HG03139 (cell line): ENCODE measurements around the gene SESN1.
"Not testable (repeated sequence)": the region's sequence is repeated elsewhere in the genome, so short reads cannot be mapped to it uniquely, and the experiment has no call there.

Source experiments
- ATAC-seq: cut with Tn5 transposase; IDR thresholded peaks from one replicate; pipeline ENCODE4 v1.9.1; 2021; ENCODE audit not compliant: unreplicated experiment

The SESN1 gene

GRCh38 chr6:109002882-109003281 is 91.8 kb downstream of the SESN1 start:
- ATAC-seq: no peak

- ATAC-seq: no peak
These were observed 92.5 kb downstream of the SESN1 start for GRCh38 chr6:109002051-109002697.

DNA sequence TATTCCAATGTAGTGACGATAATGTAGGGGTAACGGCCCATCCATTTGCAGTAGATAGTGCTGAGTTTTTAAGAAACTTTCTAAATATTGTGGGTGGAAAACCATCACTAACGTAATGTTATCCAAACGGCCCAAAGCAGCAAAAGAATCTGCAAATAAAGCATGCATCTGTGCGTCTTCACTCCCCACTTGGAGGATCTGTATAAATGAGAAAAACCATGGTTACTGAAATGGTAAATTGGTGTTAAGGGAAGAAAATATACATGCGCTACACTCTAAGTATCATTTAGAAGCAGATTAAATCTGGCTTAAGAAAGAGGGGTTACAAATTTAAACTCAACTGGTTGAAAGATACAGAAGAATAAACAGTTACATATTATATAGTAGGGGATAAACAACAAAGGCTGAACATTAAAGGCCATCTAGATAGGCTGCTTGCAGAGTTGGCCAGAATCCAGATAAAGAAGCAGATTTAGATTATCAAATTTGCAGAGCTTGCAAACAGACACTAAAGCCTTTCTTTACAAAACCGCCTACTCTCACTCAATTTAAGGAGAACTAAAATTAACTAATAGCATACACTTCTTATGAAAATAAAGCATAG is 93.3 kb downstream of the SESN1 start:
- no peak for ATAC-seq

GRCh38 chr6:109000289-109000688 is 94.4 kb downstream of the SESN1 start:
- no peak for ATAC-seq

DNA sequence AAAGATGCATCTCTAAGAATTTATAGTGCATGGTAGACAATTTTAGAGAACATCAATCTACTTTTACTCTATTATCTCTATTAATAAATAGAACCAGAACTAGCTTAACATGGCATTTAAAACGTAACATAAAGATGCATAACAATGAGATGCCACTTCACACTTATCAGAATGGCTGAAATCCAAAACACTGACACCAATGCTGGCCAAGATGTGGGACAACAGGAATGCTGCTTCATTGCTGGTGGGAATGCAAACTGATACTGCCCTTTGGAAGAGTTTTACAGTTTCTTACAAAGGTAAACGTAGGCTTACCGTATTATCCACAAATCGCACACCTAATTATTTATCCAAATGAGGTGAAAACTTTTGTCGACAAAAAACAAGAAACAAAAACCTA is 95.2 kb downstream of the SESN1 start:
- no peak for ATAC-seq

- ATAC-seq: no peak
These were observed 96.2 kb downstream of the SESN1 start for GRCh38 chr6:108998485-108998884.

DNA sequence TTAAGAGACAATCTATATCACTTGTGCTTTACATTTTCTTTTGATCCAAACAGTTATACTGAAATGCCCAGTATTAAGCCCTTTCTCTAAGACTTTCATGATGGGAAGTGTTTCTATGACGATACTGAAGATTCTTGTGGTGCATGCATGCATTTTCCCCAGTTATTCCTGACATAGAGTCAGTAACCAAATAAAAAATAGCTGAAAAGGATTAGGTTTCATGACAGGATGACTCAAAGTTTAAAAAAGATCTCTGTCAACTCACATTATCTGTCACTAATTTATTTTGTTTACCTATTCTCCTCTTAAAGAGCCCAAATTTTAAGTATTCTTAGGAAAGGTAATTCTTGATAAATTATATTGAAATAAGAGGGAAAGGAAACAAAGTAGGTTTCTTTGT is 98.4 kb downstream of the SESN1 start:
- ATAC-seq: no peak

DNA sequence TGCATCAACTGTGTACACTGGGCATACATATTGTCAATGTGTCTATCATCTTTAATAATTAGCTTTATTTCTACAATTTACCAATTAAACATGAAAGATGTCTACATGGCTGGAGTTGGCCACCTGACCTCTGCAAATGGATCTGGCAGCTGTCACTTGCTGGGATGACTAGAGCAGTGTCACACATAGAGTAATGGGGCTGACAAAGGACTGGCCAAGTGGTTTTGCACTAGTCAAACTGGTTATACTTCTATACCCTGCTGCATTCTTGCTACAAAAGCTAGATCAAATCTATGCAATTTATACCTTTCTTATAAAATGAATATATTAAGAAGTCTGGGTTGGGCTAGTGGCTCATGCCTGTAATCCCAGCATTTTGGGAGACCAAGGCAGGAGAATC is 99.3 kb downstream of the SESN1 start:
- no peak for ATAC-seq

DNA sequence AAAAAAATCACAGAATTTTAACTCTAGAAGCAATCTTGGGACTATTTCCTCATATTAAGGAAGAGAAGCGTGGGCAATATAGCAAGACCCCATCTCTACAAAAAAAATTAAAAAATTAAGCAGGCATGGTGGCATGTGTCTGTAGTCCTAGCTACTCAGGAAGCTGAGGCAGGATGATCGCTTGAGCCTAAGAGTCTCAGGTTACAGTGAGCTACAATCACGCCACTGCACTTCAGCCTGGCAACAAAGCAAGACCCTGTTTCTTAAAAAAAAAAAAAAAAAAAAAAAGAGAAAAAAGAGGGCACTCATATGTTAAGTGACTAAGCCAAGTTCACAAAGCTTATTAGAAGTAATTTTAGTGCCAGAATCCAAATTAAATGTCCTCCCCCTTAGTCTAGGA is 100.8 kb downstream of the SESN1 start:
- no peak for ATAC-seq

GRCh38 chr6:108989700-108990099 is 104.9 kb downstream of the SESN1 start:
- no peak for ATAC-seq

DNA sequence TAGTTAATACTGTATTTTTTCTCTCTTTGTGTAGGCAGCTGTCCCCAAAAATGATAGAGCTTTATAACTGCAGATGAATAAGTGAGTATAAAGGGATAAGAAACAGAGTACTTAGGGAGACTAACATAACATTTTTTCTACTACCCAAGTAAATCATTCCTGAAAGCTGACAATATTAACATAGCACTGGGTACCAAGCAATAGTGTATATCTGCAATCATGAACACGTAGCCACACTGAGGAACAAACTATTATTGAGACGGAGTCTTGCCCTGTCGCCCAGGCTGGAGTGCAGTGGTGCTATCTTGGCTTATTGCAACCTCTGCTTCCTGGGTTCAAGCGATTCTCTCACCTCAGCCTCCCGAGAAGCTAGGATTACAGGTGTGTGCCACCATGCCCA is 105.9 kb downstream of the SESN1 start:
- no peak for ATAC-seq

DNA sequence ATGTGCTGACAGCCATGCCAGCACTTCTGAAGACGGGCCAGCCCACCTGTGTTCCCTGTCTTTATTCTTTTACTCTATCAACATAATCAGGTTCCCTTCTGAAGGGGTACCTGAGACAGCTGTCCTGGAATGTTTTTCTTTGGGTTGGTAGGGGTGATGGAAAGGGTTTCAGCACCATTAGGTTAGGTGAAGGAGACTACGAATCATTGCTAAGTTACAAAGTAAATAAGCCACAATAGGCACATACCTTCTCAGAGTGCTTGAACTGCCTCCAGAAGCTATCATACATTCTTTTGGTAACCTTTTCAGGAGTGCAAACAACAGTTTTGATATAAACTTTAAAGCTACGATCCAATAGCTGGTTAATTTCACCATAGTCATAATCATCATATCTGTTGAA is 106.3 kb downstream of the SESN1 start:
- ATAC-seq: no peak

- ATAC-seq: no peak
These were observed 107.5 kb downstream of the SESN1 start for GRCh38 chr6:108987156-108987555.

DNA sequence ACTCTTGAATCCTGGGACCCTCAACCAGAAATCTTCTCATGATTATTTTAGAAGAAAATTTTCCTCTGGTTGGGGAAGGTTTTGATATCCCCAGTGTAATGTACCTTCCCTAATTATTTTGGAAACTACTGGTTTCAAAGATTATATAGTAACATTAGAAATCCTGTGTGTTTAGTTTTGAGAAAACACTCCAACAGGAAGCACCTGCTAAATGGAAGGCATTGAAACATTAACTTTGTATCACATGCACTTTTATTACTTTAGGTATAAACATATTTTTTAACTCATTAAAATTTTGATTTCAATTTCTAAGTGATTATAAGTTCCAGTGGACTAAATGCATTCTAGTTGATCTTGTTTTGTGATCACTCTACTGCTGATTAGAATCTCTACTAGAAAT is 109.3 kb downstream of the SESN1 start:
- ATAC-seq: no peak

GRCh38 chr6:108983151-108983550 is 111.5 kb downstream of the SESN1 start:
- no peak for ATAC-seq

DNA sequence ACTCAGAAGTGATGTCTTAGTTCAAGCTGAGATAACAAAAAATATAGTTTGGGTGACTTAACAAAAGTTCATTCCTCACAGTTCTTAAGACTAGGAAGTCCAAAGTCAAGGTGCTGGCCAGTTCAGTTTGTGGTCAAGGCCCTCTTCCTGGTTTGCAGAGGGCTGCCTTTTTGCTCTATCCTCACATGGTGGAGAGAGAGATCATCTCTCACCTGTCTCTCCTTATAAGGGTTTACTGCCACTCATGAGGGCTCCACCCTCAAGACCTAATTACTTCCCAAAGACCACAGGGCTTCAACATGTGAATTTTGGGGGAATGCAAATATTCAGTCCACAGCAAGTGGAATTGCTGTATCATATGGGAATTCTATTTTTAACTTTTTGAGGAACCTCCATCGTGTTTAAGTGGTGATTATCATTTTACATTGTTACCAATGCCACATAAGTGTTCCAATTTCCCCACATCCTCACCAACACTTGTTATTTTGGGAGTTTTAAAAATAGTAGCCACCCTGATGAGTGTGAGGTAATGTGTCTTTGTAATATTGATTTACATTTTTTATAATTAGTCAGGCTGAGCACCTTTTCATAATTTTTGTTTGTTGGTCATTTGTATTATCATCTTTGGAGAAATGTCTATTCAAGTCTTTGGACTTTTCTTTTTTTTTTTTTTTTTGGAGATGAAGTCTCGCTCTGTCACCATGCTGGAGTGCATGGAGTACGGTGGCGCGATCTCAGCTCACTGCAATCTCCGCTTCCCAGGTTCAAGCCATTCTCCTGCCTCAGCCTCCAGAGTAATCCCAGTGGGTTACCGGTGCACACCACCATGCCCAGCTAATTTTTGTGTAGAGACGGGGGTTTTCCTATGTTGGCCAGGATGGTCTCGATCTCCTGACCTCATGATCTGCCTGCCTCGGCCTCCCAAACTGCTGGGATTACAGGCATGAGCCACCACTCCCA is 112.2 kb downstream of the SESN1 start:
- ATAC-seq: no peak

DNA sequence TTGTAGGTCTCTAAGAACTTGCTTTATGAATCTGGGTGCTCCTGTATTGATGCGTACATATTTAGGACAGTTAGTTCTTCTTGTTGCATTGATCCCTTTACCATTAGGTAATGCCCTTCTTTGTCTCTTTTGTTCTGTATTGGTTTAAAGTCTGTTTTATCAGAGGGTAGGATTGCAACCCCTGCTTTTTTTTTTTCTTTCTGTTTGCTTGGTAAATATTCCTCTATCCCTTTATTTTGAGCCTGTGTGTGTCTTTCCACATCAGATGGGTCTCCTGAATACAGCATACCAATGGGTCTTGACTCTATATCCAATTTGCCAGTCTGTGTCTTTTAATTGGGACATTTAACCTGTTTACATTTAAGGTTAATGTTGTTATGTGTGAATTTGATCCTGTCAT is 116.0 kb downstream of the SESN1 start:
- not testable (repeated sequence) for ATAC-seq

- no peak for ATAC-seq
These were observed 120.4 kb downstream of the SESN1 start for GRCh38 chr6:108974201-108974600.

GRCh38 chr6:108969776-108970175 is 124.9 kb downstream of the SESN1 start:
- no peak for ATAC-seq

GRCh38 chr6:108968325-108969316 is 126.0 kb downstream of the SESN1 start:
- no peak for ATAC-seq
